H1 (cell line): ENCODE data around the gene CAMK2A. TPM values are rescaled to one million over a fixed set of nuclear protein-coding genes. Genes with fewer than 3 reads are reported as not detected.

Source experiments
- CEBPB ChIP-seq: IDR thresholded peaks from 2 replicates; pipeline ENCODE4 v1.6.1; 2012; ENCODE audit warnings: low read depth, low read length
- CHD7 ChIP-seq: fragments of 300-600 bp; sonication (generic); IDR thresholded peaks from 2 replicates; pipeline ENCODE4 v1.7.1; 2012; ENCODE audit warnings: low read length, moderate library complexity, mild to moderate bottlenecking, inconsistent platforms; ENCODE audit not compliant: insufficient replicate concordance
- GTF2F1 ChIP-seq: IDR thresholded peaks from 2 replicates; pipeline ENCODE4 v1.6.1; 2012; ENCODE audit warnings: low read depth, low read length, improper control_type of control experiment, borderline replicate concordance
- KDM4A ChIP-seq: IDR thresholded peaks from one replicate; pipeline ENCODE4 v1.7.1; 2012; ENCODE audit warnings: low read depth, mild to moderate bottlenecking, moderate library complexity, low read length, inconsistent platforms; ENCODE audit not compliant: severe bottlenecking
- NRF1 ChIP-seq: IDR thresholded peaks from 2 replicates; pipeline ENCODE4 v1.6.1; 2011; ENCODE audit warnings: mild to moderate bottlenecking, low read depth, low read length, improper control_type of control experiment
- POU5F1 ChIP-seq: IDR thresholded peaks from 2 replicates; pipeline ENCODE4 v1.6.1; 2011; ENCODE audit warnings: low read depth, mild to moderate bottlenecking, low read length, moderate library complexity
- SP1 ChIP-seq: IDR thresholded peaks from 2 replicates; pipeline ENCODE4 v1.6.1; 2011; ENCODE audit warnings: low read depth, low read length
- SP4 ChIP-seq: IDR thresholded peaks from 2 replicates; pipeline ENCODE4 v1.6.1; 2012; ENCODE audit warnings: low read length, inconsistent platforms
- ZNF274 ChIP-seq: IDR thresholded peaks from 2 replicates; pipeline ENCODE4 v1.7.0; 2012; ENCODE audit warnings: low read length, borderline replicate concordance; ENCODE audit errors: extremely low read depth
- polyA plus RNA-seq, 7 experiments: library from polyadenylated mRNA; depleted of rRNA in 3 of 7; stranded (reverse) in 5 of 7; unstranded in 2 of 7; fragments of >200 nt in 5 of 7; fragments of 200-250 nt in 2 of 7; gene quantifications; 1 replicate in 5 of 7; 2 replicates in 1 of 7; 4 replicates in 1 of 7; pipeline versions ENCODE4 v1.2.1 to v1.2.3, GENCODE V29; 2011 to 2013; ENCODE audit warnings: missing spikeins in 2 of 7, mixed read lengths in 2 of 7
- total RNA-seq: library from RNA; stranded (reverse); fragmentation: NEBNext Ultra II Directional; extraction: Animal tissue kit (Norgen Biotek cat#: 25700); gene quantifications from 2 replicates; pipeline ENCODE4 v1.2.1, GENCODE V29; 2021

The CAMK2A gene
- total and polyA plus RNA-seq, 2 of the 8 experiments (the other 6 are each of a cell fraction or from before 2014, with no cell fraction given): 0.20 to 0.28 TPM

- TF ChIP-seq CHD7 (no peak), KDM4A (no peak), SP4 (no peak), SP1 (no peak), ZNF274 (no peak), CEBPB (no peak), NRF1 (no peak), GTF2F1 (no peak), POU5F1 (no peak)
Observed at GRCh38 chr5:150329881-150330876, 40.6 kb upstream of the CAMK2A start (continued).
